ENCODE measurements around the gene ABCG5.

Gene ABCG5

GRCh38 chr2:43810452-43810851 is 28.2 kb downstream of the ABCG5 start:
- Histone ChIP-seq H3K4me2 (ENCODE audit: low read depth, low read length, poor library complexity, severe bottlenecking) (no peak overlapping the region), H3K27ac (ENCODE audit: low read depth, low read length) (no peak overlapping the region)

DNA sequence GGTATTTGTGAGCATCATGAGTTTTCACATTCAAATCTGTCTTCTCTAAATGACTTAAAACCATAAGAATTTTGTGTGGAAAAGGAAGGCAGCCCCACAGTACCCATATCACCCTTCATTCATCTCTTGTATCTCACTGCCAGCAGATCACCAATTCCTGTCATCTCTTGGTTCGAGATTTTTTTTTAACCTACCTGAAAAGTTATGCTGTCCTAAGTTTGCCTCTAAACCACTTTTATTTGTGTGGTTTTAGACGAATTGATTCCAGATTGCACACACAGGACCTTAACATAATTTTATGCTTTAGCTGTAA is 32.0 kb downstream of the ABCG5 start:
- Histone ChIP-seq H3K9me3 (ENCODE audit: insufficient read depth, low read length) (no peaks in the 10 kb centered on the region), H3K4me2 (ENCODE audit: low read depth, low read length, poor library complexity, severe bottlenecking) (no peak overlapping the region), H3K27me3 (ENCODE audit: low read length) (no peaks in the 10 kb centered on the region), H3K79me2 (ENCODE audit: insufficient read depth, low read length) (no peaks in the 10 kb centered on the region), H3K4me3 (ENCODE audit: insufficient read depth, low read length, poor library complexity, severe bottlenecking) (no peak overlapping the region), H3K9me2 (replicated peaks; ENCODE audit: insufficient read depth, low read length) (no peaks in the 10 kb centered on the region), H3K27ac (ENCODE audit: low read depth, low read length) (no peak overlapping the region), H2AFZ (ENCODE audit: low read depth, low read length, severe bottlenecking) (no peak overlapping the region), H4K20me1 (ENCODE audit: low read depth, low read length) (no peaks in the 10 kb centered on the region), H3F3A (ENCODE audit: insufficient read depth) (no peaks in the 10 kb centered on the region), H3K9ac (ENCODE audit: low read length) (no peak overlapping the region), H3K36me3 (ENCODE audit: low read length) (no peaks in the 10 kb centered on the region)
- TF ChIP-seq CTCF (IDR thresholded peaks at IDR 0.05; ENCODE audit: insufficient read depth, low read length, poor library complexity, severe bottlenecking) (no peak), EZH2phosphoT487 (conservative IDR thresholded peaks at IDR 0.05; ENCODE audit: low read length) (no peak)

More at GRCh38 chr2:43810452-43810851, 28.2 kb downstream of the ABCG5 start:
- no peaks in the 10 kb centered on the region for H3K9me3 ChIP-seq (ENCODE audit: insufficient read depth, low read length)
- H3K79me2 ChIP-seq (ENCODE audit: insufficient read depth, low read length): no peaks in the 10 kb centered on the region
- no peak for TF ChIP-seq CTCF (IDR thresholded peaks at IDR 0.05; ENCODE audit: insufficient read depth, low read length, poor library complexity, severe bottlenecking)
- no peak for TF ChIP-seq EZH2phosphoT487 (conservative IDR thresholded peaks at IDR 0.05; ENCODE audit: low read length)
- no peaks in the 10 kb centered on the region for H3K9me2 ChIP-seq (replicated peaks; ENCODE audit: insufficient read depth, low read length)
- H4K20me1 ChIP-seq (ENCODE audit: low read depth, low read length): no peaks in the 10 kb centered on the region
- H2AFZ ChIP-seq (ENCODE audit: low read depth, low read length, severe bottlenecking): no peak overlapping the region
- no peak overlapping the region for H3K4me3 ChIP-seq (ENCODE audit: insufficient read depth, low read length, poor library complexity, severe bottlenecking)
- H3F3A ChIP-seq (ENCODE audit: insufficient read depth): no peaks in the 10 kb centered on the region
- no peaks in the 10 kb centered on the region for H3K36me3 ChIP-seq (ENCODE audit: low read length)
- H3K27me3 ChIP-seq (ENCODE audit: low read length): no peaks in the 10 kb centered on the region
- no peak overlapping the region for H3K9ac ChIP-seq (ENCODE audit: low read length)

DNA sequence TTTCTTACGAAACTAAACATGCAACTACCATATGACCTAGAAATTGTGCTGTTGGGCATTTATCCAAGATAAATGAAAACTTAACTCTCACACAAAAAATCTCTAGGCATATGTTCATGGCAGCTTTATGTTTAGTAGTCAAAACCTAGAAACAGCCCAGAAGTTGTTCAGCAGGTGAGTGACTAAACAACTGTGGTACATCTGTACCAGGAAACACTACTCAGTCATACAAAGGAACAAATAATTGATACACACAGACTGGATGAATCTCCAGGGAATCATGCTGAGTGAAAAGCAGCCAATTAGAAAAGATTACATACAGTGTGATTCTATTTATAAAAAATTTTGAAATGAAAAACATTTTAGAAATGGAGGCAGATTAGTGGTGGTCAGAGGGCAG is 35.5 kb downstream of the ABCG5 start:
- H3K9ac ChIP-seq (ENCODE audit: low read length): no peak overlapping the region
- no peak overlapping the region for H3K4me3 ChIP-seq (ENCODE audit: insufficient read depth, low read length, poor library complexity, severe bottlenecking)
- no peaks in the 10 kb centered on the region for H3K79me2 ChIP-seq (ENCODE audit: insufficient read depth, low read length)
- H2AFZ ChIP-seq (ENCODE audit: low read depth, low read length, severe bottlenecking): no peak overlapping the region
- H3K9me2 ChIP-seq (replicated peaks; ENCODE audit: insufficient read depth, low read length): no peaks in the 10 kb centered on the region
- no peak for TF ChIP-seq CTCF (IDR thresholded peaks at IDR 0.05; ENCODE audit: insufficient read depth, low read length, poor library complexity, severe bottlenecking)
- TF ChIP-seq EZH2phosphoT487 (conservative IDR thresholded peaks at IDR 0.05; ENCODE audit: low read length): no peak
- H3K36me3 ChIP-seq (ENCODE audit: low read length): no peaks in the 10 kb centered on the region
- H3K27me3 ChIP-seq (ENCODE audit: low read length): no peaks in the 10 kb centered on the region
- no peaks in the 10 kb centered on the region for H4K20me1 ChIP-seq (ENCODE audit: low read depth, low read length)
- H3K9me3 ChIP-seq (ENCODE audit: insufficient read depth, low read length): no peaks in the 10 kb centered on the region
- no peak overlapping the region for H3K4me2 ChIP-seq (ENCODE audit: low read depth, low read length, poor library complexity, severe bottlenecking)
- no peaks in the 10 kb centered on the region for H3F3A ChIP-seq (ENCODE audit: insufficient read depth)
- no peak overlapping the region for H3K27ac ChIP-seq (ENCODE audit: low read depth, low read length)

- no peaks in the 10 kb centered on the region for H3K9me3 ChIP-seq (ENCODE audit: insufficient read depth, low read length)
- H3K79me2 ChIP-seq (ENCODE audit: insufficient read depth, low read length): no peaks in the 10 kb centered on the region
- H2AFZ ChIP-seq (ENCODE audit: low read depth, low read length, severe bottlenecking): no peak overlapping the region
Measured at GRCh38 chr2:43802135-43802534, 36.5 kb downstream of the ABCG5 start.

More at GRCh38 chr2:43802135-43802534, 36.5 kb downstream of the ABCG5 start:
- TF ChIP-seq EZH2phosphoT487 (conservative IDR thresholded peaks at IDR 0.05; ENCODE audit: low read length): no peak
- TF ChIP-seq CTCF (IDR thresholded peaks at IDR 0.05; ENCODE audit: insufficient read depth, low read length, poor library complexity, severe bottlenecking): no peak
- Histone ChIP-seq H4K20me1 (ENCODE audit: low read depth, low read length) (no peaks in the 10 kb centered on the region), H3K9ac (ENCODE audit: low read length) (no peak overlapping the region), H3K4me3 (ENCODE audit: insufficient read depth, low read length, poor library complexity, severe bottlenecking) (no peak overlapping the region), H3K27me3 (ENCODE audit: low read length) (no peaks in the 10 kb centered on the region), H3K9me2 (replicated peaks; ENCODE audit: insufficient read depth, low read length) (no peaks in the 10 kb centered on the region), H3K4me2 (ENCODE audit: low read depth, low read length, poor library complexity, severe bottlenecking) (no peak overlapping the region), H3F3A (ENCODE audit: insufficient read depth) (no peaks in the 10 kb centered on the region), H3K36me3 (ENCODE audit: low read length) (no peaks in the 10 kb centered on the region), H3K27ac (ENCODE audit: low read depth, low read length) (no peak overlapping the region)
